GM12878 (cell line): ENCODE results near the gene PRKG1. TPM values are rescaled to one million over a fixed set of nuclear protein-coding genes. Genes with fewer than 3 reads are reported as not detected.

Source experiments
- ATAC-seq: fragments of 200-7000 bp; cut with Tn5 transposase; 3 replicates; pipeline ENCODE4 v1.9.1; 2020; ENCODE audit warnings: mild to moderate bottlenecking, moderate library complexity
- BruUV-seq: library from RNA; stranded (reverse); fragments of 400-500 nt; replicated peaks from 2 replicates; lab custom pipeline; 2021; lab: Mats Ljungman, UMichigan
- CTCF ChIA-PET: fragments of 300-600 bp; sonication (Branson Sonifier 250); formaldehyde crosslinking; extraction: SDS; loops from one replicate; lab custom pipeline; 2021; ENCODE audit warnings: inconsistent platforms; lab: Yijun Ruan, JAX
- POLR2A ChIA-PET: fragments of 350-600 bp; formaldehyde crosslinking; extraction: SDS; loops from one replicate; lab custom pipeline; 2021; ENCODE audit warnings: inconsistent platforms; lab: Charles Lee
- RAD21 ChIA-PET: fragments of 300-600 bp; sonication (Branson Sonifier 250); formaldehyde crosslinking; loops from one replicate; lab custom pipeline; 2023; ENCODE audit warnings: antibody characterized with exemption; ENCODE audit not compliant: unreplicated experiment; lab: Charles Lee
- SMC1A ChIA-PET: fragments of 300-600 bp; sonication (Branson Sonifier 250); formaldehyde crosslinking; loops from one replicate; lab custom pipeline; 2023; ENCODE audit not compliant: unreplicated experiment, uncharacterized antibody; lab: Charles Lee
- DNase-seq: peaks from one replicate; pipeline ENCODE4 v3.0.0-alpha.2; 2011; ENCODE audit warnings: low read depth, low spot score
- FAIRE-seq: peaks from 3 replicates; lab custom pipeline; 2011; peaks lifted over from hg19 to GRCh38; lab: Jason Lieb, UNC
- H2AFZ ChIP-seq: 2 replicates; pipeline ENCODE4 v1.6.0; 2011; ENCODE audit warnings: low read depth, low read length, control low read depth; ENCODE audit not compliant: control insufficient read depth
- H3K27ac ChIP-seq: 2 replicates; pipeline ENCODE4 v1.5.1; 2011; ENCODE audit warnings: control low read depth; ENCODE audit not compliant: control insufficient read depth, insufficient read depth
- H3K27me3 ChIP-seq, 2 experiments: replicated peaks in 1 of 2; 2 replicates each; pipeline versions ENCODE4 v1.6.0 to v1.6.1; 2011; ENCODE audit warnings: low read length in 1 of 2; ENCODE audit not compliant: control insufficient read depth in 2 of 2, insufficient read depth in 2 of 2
- H3K36me3 ChIP-seq, 2 experiments: 2 replicates each; pipeline ENCODE4 v1.5.1; 2011; ENCODE audit warnings: low read length in 1 of 2; ENCODE audit not compliant: control insufficient read depth in 2 of 2, insufficient read depth in 2 of 2
- H3K4me1 ChIP-seq: 2 replicates; pipeline ENCODE4 v1.6.1; 2011; ENCODE audit warnings: mild to moderate bottlenecking, low read length, moderate library complexity, mixed read lengths; ENCODE audit not compliant: control insufficient read depth, insufficient read depth
- H3K4me2 ChIP-seq: 2 replicates; pipeline ENCODE4 v1.6.0; 2011; ENCODE audit warnings: control low read depth; ENCODE audit not compliant: control insufficient read depth, insufficient read depth
- H3K4me3 ChIP-seq: fragments of 200-600 bp; sonication (generic); 2 replicates; pipeline ENCODE4 v1.5.1; 2016
- H3K79me2 ChIP-seq: 2 replicates; pipeline ENCODE4 v1.6.0; 2011; ENCODE audit warnings: low read length; ENCODE audit not compliant: control insufficient read depth, insufficient read depth
- H3K9ac ChIP-seq: 2 replicates; pipeline ENCODE4 v1.8.0; 2011; ENCODE audit warnings: low read length, control low read depth, mixed read lengths; ENCODE audit not compliant: control insufficient read depth, insufficient read depth
- H3K9me3 ChIP-seq: replicated peaks from 3 replicates; pipeline ENCODE4 v1.5.1; 2011; ENCODE audit warnings: mild to moderate bottlenecking, low read length; ENCODE audit not compliant: control insufficient read depth, insufficient read depth
- H4K20me1 ChIP-seq: 2 replicates; pipeline ENCODE4 v1.6.0; 2011; ENCODE audit not compliant: control insufficient read depth, insufficient read depth
- ETV6 ChIP-seq, 2 experiments: fragments of 450-650 bp in 1 of 2; IDR thresholded peaks in 1 of 2; conservative IDR thresholded peaks in 1 of 2; 2 replicates each; pipeline ENCODE4 v1.6.1; 2014; ENCODE audit warnings: antibody characterized with exemption in 1 of 2, borderline replicate concordance in 1 of 2, low read depth in 1 of 2, mild to moderate bottlenecking in 1 of 2, moderate library complexity in 1 of 2
- HDGF ChIP-seq: fragments of 450-650 bp; IDR thresholded peaks from 2 replicates; pipeline ENCODE4 v1.6.1; 2016; ENCODE audit warnings: antibody characterized with exemption
- JUNB ChIP-seq: IDR thresholded peaks from 2 replicates; pipeline ENCODE4 v1.6.1; 2016; ENCODE audit warnings: antibody characterized with exemption, mild to moderate bottlenecking
- KDM1A ChIP-seq: fragments of 200-600 bp; sonication (generic); IDR thresholded peaks from 2 replicates; pipeline ENCODE4 v1.6.1; 2016; ENCODE audit warnings: borderline replicate concordance
- LARP7 ChIP-seq: fragments of 450-650 bp; IDR thresholded peaks from 2 replicates; pipeline ENCODE4 v1.6.1; 2017; ENCODE audit warnings: mild to moderate bottlenecking
- RB1 ChIP-seq: fragments of 450-650 bp; formaldehyde crosslinking; IDR thresholded peaks from 2 replicates; pipeline ENCODE4 v1.6.1; 2017; ENCODE audit warnings: mild to moderate bottlenecking, borderline replicate concordance
- RELA ChIP-seq: fragments of 450-650 bp; IDR thresholded peaks from 2 replicates; pipeline ENCODE4 v1.8.0; 2014; ENCODE audit warnings: borderline replicate concordance; ENCODE audit not compliant: partially characterized antibody
- RFX5 ChIP-seq: IDR thresholded peaks from 2 replicates; pipeline ENCODE4 v1.6.1; 2011; ENCODE audit warnings: low read depth, low read length, improper control_type of control experiment
- SIX5 ChIP-seq: IDR thresholded peaks from 2 replicates; pipeline ENCODE4 v1.6.1; 2011; ENCODE audit warnings: mild to moderate bottlenecking, low read depth, low read length, moderate library complexity; ENCODE audit not compliant: severe bottlenecking
- SPI1 ChIP-seq: IDR thresholded peaks from 2 replicates; pipeline ENCODE4 v1.6.1; 2011; ENCODE audit warnings: low read depth, mild to moderate bottlenecking, low read length, moderate library complexity, borderline replicate concordance; ENCODE audit not compliant: insufficient read depth
- ZBED1 ChIP-seq: IDR thresholded peaks from 2 replicates; pipeline ENCODE4 v1.6.1; 2016; ENCODE audit warnings: borderline replicate concordance
- whole genome bisulfite sequencing: methylation state at CpG from one replicate; pipeline ENCODE4 v1.1.6; 2016; ENCODE audit warnings: low lambda C conversion rate; ENCODE audit not compliant: insufficient replicate concordance, insufficient coverage; ENCODE audit errors: missing lambda C conversion rate; 5-methylcytosine and 5-hydroxymethylcytosine counted together
- in situ Hi-C: fragments of 300-500 bp; cut with MboI; formaldehyde crosslinking; loops from 9 replicates; pipeline ENCODE4 v1.14.3; 2018; ENCODE audit warnings: mixed read lengths
- intact Hi-C: fragments of 100-400 bp; cut with micrococcal nuclease; formaldehyde crosslinking; loops from one replicate; pipeline ENCODE4 v1.14.2; 2022; ENCODE audit not compliant: unreplicated experiment
- polyA plus RNA-seq, 11 experiments: library from polyadenylated mRNA; depleted of rRNA in 4 of 11; unstranded in 6 of 11; stranded (reverse) in 5 of 11; fragments of >200 nt; fragmentation: Nextera tagmentation in 4 of 11; fragmentation: Illumina TruSeq in 1 of 11; extraction: Ambion mirVana in 4 of 11; extraction: Trizol in 1 of 11; gene quantifications; 1 replicate in 1 of 11; 2 replicates in 10 of 11; pipeline versions ENCODE4 v1.2.1 to v1.2.3, GENCODE V29; 2011 to 2016; ENCODE audit warnings: inconsistent platforms in 2 of 11, missing spikeins in 2 of 11, low read depth in 1 of 11
- total RNA-seq, 4 experiments: library from RNA; depleted of rRNA in 3 of 4; stranded (reverse); fragments of >200 nt in 3 of 4; fragmentation: Illumina TruSeq in 1 of 4; extraction: Trizol in 1 of 4; gene quantifications; 2 replicates each; pipeline versions ENCODE4 v1.2.1 to v1.2.3, GENCODE V29; 2013 to 2021
- TF ChIP-seq, protein P1 (sequence below): IDR thresholded peaks from 2 replicates; pipeline ENCODE4 v1.6.1; 2012; ENCODE audit warnings: low read length, inconsistent platforms
- TF ChIP-seq, protein P2 (sequence below): IDR thresholded peaks from 2 replicates; pipeline ENCODE4 v1.6.1; 2012; ENCODE audit warnings: low read depth, low read length, improper control_type of control experiment

PRKG1 gene
- total and polyA plus RNA-seq, 10 of the 15 experiments (the other 5 are each of a cell fraction or from before 2014, with no cell fraction given): 0.04 to 0.05 TPM; not detected in 8

DNA sequence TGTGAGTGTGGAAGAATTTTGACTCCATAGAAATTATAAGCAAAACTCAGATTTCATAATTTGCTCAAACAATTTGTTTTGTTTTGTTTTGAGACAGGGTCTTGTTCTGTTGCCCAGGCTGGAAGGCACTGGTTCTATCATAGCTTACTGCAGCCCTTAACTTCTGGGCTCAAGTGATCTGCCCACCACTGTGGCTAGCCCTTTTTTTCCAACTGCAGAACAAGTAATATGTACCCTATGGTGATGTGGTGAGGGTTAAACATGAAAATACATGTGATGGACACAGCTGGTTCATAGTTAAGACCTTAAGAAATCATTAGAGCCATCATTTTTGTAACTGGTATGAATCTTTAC lies 594.0 kb downstream of the PRKG1 start (continued):
- TF ChIP-seq, protein P1, sequence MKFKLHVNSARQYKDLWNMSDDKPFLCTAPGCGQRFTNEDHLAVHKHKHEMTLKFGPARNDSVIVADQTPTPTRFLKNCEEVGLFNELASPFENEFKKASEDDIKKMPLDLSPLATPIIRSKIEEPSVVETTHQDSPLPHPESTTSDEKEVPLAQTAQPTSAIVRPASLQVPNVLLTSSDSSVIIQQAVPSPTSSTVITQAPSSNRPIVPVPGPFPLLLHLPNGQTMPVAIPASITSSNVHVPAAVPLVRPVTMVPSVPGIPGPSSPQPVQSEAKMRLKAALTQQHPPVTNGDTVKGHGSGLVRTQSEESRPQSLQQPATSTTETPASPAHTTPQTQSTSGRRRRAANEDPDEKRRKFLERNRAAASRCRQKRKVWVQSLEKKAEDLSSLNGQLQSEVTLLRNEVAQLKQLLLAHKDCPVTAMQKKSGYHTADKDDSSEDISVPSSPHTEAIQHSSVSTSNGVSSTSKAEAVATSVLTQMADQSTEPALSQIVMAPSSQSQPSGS: no peak
- TF ChIP-seq, protein P2, sequence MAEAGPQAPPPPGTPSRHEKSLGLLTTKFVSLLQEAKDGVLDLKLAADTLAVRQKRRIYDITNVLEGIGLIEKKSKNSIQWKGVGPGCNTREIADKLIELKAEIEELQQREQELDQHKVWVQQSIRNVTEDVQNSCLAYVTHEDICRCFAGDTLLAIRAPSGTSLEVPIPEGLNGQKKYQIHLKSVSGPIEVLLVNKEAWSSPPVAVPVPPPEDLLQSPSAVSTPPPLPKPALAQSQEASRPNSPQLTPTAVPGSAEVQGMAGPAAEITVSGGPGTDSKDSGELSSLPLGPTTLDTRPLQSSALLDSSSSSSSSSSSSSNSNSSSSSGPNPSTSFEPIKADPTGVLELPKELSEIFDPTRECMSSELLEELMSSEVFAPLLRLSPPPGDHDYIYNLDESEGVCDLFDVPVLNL: no peak
- TF ChIP-seq RB1: no peak
- no peak for TF ChIP-seq HDGF
- no peak for TF ChIP-seq SPI1
- no peak for TF ChIP-seq SIX5
- no peak for TF ChIP-seq KDM1A
- TF ChIP-seq ZBED1: no peak
- no peak for TF ChIP-seq ETV6 (conservative IDR thresholded peaks at IDR 0.05 in 1 of 2, IDR thresholded peaks at IDR 0.05 in 1 of 2; ENCODE audit: borderline replicate concordance in 1 of 2, low read depth in 1 of 2)
- no peak for TF ChIP-seq RFX5

DNA sequence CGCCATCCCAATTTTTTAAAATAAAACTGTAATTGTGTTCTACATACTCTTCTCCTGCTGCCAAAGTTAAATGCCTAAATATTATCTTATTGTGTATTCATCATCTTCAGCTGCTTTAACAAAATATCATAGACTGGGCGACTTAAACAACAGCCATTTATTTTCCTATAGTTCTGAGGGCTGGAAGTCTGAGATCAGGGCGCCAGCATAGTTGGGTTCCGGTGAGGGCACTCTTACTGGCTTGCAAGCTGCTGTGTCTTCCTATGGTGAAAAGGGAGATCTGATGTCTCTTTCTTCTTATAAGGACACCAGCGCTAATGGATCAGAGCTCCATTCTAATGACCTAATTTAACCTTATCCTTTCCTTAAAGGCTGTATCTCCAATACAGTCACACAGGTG lies 594.8 kb downstream of the PRKG1 start:
- Histone ChIP-seq H3K9ac (no peak overlapping the region), H3K79me2 (no peaks in the 10 kb centered on the region), H3K27ac (no peak overlapping the region), H2AFZ (no peak overlapping the region), H3K36me3 (no peaks in the 10 kb centered on the region), H3K9me3 (no peaks in the 10 kb centered on the region), H3K4me1 (no peaks in the 10 kb centered on the region), H3K27me3 (no peaks in the 10 kb centered on the region), H3K4me2 (no peak overlapping the region), H3K4me3 (no peak overlapping the region), H4K20me1 (no peaks in the 10 kb centered on the region)
- in situ Hi-C loops (no loop called here), intact Hi-C loops (no loop called here)
- 45% methylated on average over 5 of the region's 5 CpGs for WGBS
- BruUV-seq: no TSS peak
- no peak for TF ChIP-seq LARP7
- TF ChIP-seq RELA: no peak
- no peak for TF ChIP-seq JUNB
- ChIA-PET CTCF (interaction anchor here (1.1 to 1.2 kb wide), 2 partner anchors 24 to 198 kb away, joined by 3 read pairs; no protein-coding TSS in a partner anchor), RAD21 (no interaction called here), SMC1A (interaction anchor here (0.6 to 1.6 kb wide), 3 partner anchors 12 to 95 kb away, joined by 3 read pairs; no protein-coding TSS in a partner anchor), POLR2A (no interaction called here)
- ATAC-seq (no peak), DNase-seq (no peak), FAIRE-seq (no peak)
